ENCODE results near the gene TNFAIP8L1.

DNA sequence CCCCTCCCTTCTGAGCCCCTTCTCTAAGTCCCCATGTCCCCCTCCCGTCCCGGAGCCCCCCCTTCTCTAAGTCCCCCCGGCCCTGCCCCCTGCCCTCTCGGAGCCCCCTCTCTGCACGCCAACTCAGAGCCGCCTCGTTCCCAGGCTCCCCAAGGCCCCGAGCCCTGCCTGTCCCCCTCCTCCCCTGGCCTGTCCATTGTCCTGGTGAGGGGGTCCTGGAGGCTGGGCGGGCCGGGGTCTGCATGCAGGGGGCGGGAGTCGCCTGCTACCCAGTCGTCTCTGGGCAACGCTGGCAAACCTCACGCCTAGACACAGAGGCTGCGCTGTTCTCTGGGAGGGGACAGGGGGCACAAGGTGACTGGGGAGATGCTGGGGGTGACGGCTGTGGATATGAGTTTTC lies 40.6 kb upstream of the TNFAIP8L1 start:
- TF ChIP-seq, protein P1, sequence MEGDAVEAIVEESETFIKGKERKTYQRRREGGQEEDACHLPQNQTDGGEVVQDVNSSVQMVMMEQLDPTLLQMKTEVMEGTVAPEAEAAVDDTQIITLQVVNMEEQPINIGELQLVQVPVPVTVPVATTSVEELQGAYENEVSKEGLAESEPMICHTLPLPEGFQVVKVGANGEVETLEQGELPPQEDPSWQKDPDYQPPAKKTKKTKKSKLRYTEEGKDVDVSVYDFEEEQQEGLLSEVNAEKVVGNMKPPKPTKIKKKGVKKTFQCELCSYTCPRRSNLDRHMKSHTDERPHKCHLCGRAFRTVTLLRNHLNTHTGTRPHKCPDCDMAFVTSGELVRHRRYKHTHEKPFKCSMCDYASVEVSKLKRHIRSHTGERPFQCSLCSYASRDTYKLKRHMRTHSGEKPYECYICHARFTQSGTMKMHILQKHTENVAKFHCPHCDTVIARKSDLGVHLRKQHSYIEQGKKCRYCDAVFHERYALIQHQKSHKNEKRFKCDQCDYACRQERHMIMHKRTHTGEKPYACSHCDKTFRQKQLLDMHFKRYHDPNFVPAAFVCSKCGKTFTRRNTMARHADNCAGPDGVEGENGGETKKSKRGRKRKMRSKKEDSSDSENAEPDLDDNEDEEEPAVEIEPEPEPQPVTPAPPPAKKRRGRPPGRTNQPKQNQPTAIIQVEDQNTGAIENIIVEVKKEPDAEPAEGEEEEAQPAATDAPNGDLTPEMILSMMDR (IDR thresholded peaks at IDR 0.05) = no peak
- no peak for TF ChIP-seq POLR2A (IDR thresholded peaks at IDR 0.05)
- TF ChIP-seq EP300 (IDR thresholded peaks at IDR 0.05) = no peak
- no peak for TF ChIP-seq POLR2AphosphoS5 (IDR thresholded peaks at IDR 0.05)
